Prostate gland (tissue), 2 donors: ENCODE data around the gene AARS1.

ENCODE experiments used
- POLR2AphosphoS5 ChIP-seq: sonication (generic); formaldehyde crosslinking; IDR thresholded peaks from one replicate; pipeline ENCODE4 v1.6.1; 2017; ENCODE audit warnings: antibody characterized with exemption
- TF ChIP-seq, protein P1 (sequence below), 4 experiments: fragments of 200-600 bp in 2 of 4; fragments of 450-650 bp in 2 of 4; sonication (generic) in 2 of 4; IDR thresholded peaks; 1 replicate in 3 of 4; 2 replicates in 1 of 4; pipeline ENCODE4 v1.5.1; 2016 to 2019; ENCODE audit warnings: antibody characterized with exemption in 4 of 4, mild to moderate bottlenecking in 2 of 4, moderate library complexity in 2 of 4

DNA sequence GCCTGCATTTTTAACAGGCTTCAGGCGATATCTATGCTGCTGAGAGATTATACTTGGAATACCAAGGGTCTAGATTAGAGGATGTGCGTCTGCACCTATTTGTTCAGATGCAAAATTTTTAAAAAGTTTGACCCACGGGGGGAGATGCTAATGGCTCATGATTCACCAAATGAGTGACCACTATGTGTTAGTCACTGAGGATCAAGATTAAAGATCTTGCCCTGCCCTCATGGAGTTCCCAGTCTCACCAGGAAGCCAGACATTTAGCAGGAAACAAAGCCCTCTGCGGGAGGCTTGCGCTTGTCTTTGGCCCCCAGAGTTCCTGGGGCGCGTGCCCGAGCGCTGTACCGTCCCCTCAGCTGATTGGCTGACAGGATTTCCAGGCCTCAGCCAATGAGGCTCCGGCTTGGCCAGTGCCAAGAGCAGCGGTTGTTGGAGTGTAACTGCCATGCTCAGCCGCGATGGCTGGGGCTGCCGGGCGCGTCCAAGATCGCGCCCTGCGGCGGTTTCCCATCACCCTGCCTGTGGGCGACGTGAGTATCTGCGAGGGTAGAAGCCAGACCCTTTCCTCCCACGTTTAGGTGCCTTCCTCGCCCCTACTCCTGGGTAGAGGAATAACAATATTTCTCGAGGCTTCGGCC is 5.2 kb upstream of the AARS1 start:
- TF ChIP-seq, protein P1, sequence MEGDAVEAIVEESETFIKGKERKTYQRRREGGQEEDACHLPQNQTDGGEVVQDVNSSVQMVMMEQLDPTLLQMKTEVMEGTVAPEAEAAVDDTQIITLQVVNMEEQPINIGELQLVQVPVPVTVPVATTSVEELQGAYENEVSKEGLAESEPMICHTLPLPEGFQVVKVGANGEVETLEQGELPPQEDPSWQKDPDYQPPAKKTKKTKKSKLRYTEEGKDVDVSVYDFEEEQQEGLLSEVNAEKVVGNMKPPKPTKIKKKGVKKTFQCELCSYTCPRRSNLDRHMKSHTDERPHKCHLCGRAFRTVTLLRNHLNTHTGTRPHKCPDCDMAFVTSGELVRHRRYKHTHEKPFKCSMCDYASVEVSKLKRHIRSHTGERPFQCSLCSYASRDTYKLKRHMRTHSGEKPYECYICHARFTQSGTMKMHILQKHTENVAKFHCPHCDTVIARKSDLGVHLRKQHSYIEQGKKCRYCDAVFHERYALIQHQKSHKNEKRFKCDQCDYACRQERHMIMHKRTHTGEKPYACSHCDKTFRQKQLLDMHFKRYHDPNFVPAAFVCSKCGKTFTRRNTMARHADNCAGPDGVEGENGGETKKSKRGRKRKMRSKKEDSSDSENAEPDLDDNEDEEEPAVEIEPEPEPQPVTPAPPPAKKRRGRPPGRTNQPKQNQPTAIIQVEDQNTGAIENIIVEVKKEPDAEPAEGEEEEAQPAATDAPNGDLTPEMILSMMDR (IDR thresholded peaks at IDR 0.05): no peak
- TF ChIP-seq POLR2AphosphoS5: no peak
